HepG2 (cell line): ENCODE results near the gene FITM1. TPM values are rescaled to one million over a fixed set of nuclear protein-coding genes. Genes with fewer than 3 reads are reported as not detected.

Experiments
- EP300 ChIP-seq, 3 experiments: sonication (generic) in 1 of 3; formaldehyde crosslinking in 1 of 3; IDR thresholded peaks; 2 replicates each; pipeline versions ENCODE4 v1.5.1 to v1.6.1; 2011 to 2020; ENCODE audit warnings: low read depth in 2 of 3, low read length in 2 of 3, borderline replicate concordance in 1 of 3, improper control_type of control experiment in 1 of 3, mild to moderate bottlenecking in 1 of 3, missing genetic modification reagents in 1 of 3, moderate library complexity in 1 of 3
- MEF2D ChIP-seq: sonication (generic); formaldehyde crosslinking; IDR thresholded peaks from 2 replicates; pipeline ENCODE4 v1.5.1; 2020; ENCODE audit warnings: mild to moderate bottlenecking, missing genetic modification reagents
- NCOR1 ChIP-seq: fragments of 200-600 bp; sonication (generic); IDR thresholded peaks from 2 replicates; pipeline ENCODE4 v1.7.0; 2017; ENCODE audit warnings: antibody characterized with exemption, low read length, borderline replicate concordance
- PHF21A ChIP-seq: sonication (generic); formaldehyde crosslinking; IDR thresholded peaks from 2 replicates; pipeline ENCODE4 v1.5.0; 2020; ENCODE audit warnings: mild to moderate bottlenecking, missing genetic modification reagents
- POLR2A ChIP-seq, 2 experiments: IDR thresholded peaks; 2 replicates each; pipeline ENCODE4 v1.6.1; 2011; ENCODE audit warnings: low read depth in 2 of 2, low read length in 2 of 2, mild to moderate bottlenecking in 1 of 2, moderate library complexity in 1 of 2; ENCODE audit not compliant: insufficient read depth in 1 of 2
- POLR2AphosphoS5 ChIP-seq: IDR thresholded peaks from 2 replicates; pipeline ENCODE4 v1.6.1; 2012; ENCODE audit warnings: low read depth, low read length
- RBFOX2 ChIP-seq: fragments of 200-400 bp; formaldehyde crosslinking; IDR thresholded peaks from 2 replicates; pipeline ENCODE4 v1.6.1; 2017; ENCODE audit warnings: low read depth, mild to moderate bottlenecking, low read length
- SMAD3 ChIP-seq: sonication (generic); formaldehyde crosslinking; IDR thresholded peaks from 2 replicates; pipeline ENCODE4 v1.4.0; 2020; ENCODE audit warnings: missing genetic modification reagents
- ZBTB4 ChIP-seq: sonication (generic); formaldehyde crosslinking; IDR thresholded peaks from 2 replicates; pipeline ENCODE4 v1.4.0; 2020; ENCODE audit warnings: missing genetic modification reagents, mild to moderate bottlenecking, borderline replicate concordance
- ZFP1 ChIP-seq: IDR thresholded peaks from 2 replicates; pipeline ENCODE4 v1.6.1; 2016
- ZNF329 ChIP-seq: sonication (generic); formaldehyde crosslinking; IDR thresholded peaks from 2 replicates; pipeline ENCODE4 v1.9.0; 2021; ENCODE audit warnings: low read depth, mild to moderate bottlenecking, missing genetic modification reagents
- ZNF546 ChIP-seq: sonication (generic); formaldehyde crosslinking; conservative IDR thresholded peaks from 2 replicates; pipeline ENCODE4 v1.8.1; 2023; ENCODE audit warnings: mild to moderate bottlenecking, missing genetic modification reagents
- ZNF552 ChIP-seq: sonication (generic); formaldehyde crosslinking; IDR thresholded peaks from 2 replicates; pipeline ENCODE4 v1.9.0; 2022; ENCODE audit warnings: missing genetic modification reagents, mild to moderate bottlenecking, borderline replicate concordance
- ZNF781 ChIP-seq: sonication (generic); formaldehyde crosslinking; IDR thresholded peaks from 2 replicates; pipeline ENCODE4 v1.5.1; 2020; ENCODE audit warnings: borderline replicate concordance, mild to moderate bottlenecking, missing genetic modification reagents; ENCODE audit errors: not compliant biosample characterization
- polyA plus RNA-seq, 8 experiments: library from polyadenylated mRNA; depleted of rRNA in 3 of 8; stranded (reverse) in 7 of 8; unstranded in 1 of 8; fragments of >200 nt; fragmentation: Illumina TruSeq in 4 of 8; extraction: Trizol in 4 of 8; gene quantifications; 2 replicates each; pipeline versions ENCODE4 v1.2.1 to v1.2.3, GENCODE V29; 2011 to 2016; ENCODE audit warnings: low read depth in 4 of 8, missing spikeins in 1 of 8, mixed read lengths in 1 of 8; ENCODE audit not compliant: insufficient read depth in 1 of 8
- total RNA-seq, 5 experiments: library from RNA; depleted of rRNA; stranded (reverse); fragments of >200 nt; fragmentation: Illumina TruSeq; extraction: Trizol; gene quantifications; 2 replicates each; pipeline ENCODE4 v1.2.3, GENCODE V29; 2016; ENCODE audit warnings: low read depth in 1 of 5
- TF ChIP-seq, protein P1 (sequence below): sonication (generic); formaldehyde crosslinking; IDR thresholded peaks from 2 replicates; pipeline ENCODE4 v1.8.1; 2023; ENCODE audit warnings: mild to moderate bottlenecking, missing genetic modification reagents

The FITM1 gene
- total and polyA plus RNA-seq, 2 of the 13 experiments (the other 11 are each of a cell fraction or from before 2014, with no cell fraction given): 2.7 to 5.8 TPM

DNA sequence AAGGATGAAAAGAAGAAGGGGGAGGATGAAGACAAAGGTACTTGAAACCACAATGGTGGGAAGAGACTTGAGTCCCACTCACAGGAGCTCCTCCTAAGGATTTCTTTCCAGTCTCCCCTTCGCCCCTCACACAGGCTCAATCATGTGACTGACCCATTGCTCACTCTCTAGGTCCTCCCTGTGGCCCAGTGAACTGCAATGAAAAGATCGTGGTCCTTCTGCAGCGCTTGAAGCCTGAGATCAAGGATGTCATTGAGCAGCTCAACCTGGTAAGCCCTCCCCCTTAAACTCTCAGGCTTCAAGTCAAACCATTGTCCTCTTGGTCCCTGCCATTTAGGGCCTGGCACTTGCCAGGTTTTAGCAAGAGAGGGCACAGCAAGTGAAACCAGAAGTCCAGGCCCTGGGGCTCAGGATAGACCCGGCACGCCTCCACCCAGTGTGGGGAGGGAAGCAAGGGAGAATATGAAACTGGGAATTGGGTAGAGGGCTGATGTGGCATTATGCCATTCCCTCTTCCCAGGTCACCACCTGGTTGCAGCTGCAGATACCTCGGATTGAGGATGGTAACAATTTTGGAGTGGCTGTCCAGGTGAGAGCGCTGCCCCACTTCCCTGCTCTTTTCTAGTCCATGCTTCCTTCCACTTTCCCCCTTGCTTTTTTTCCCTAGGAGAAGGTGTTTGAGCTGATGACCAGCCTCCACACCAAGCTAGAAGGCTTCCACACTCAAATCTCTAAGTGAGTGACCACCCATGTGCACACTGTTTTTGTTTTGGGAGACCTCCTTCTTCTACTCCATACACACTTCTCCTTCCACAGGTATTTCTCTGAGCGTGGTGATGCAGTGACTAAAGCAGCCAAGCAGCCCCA lies 7.3 kb downstream of the FITM1 start (continued):
- TF ChIP-seq POLR2A (IDR thresholded peaks at IDR 0.05; ENCODE audit: insufficient read depth in 1 of 2, low read depth in 2 of 2, low read length in 2 of 2): 0 out of 4 replicates have a peak, but pooled peaks of 1 of the 2 experiments have one; percentile 39
- no peak for TF ChIP-seq EP300 (IDR thresholded peaks at IDR 0.05; ENCODE audit: low read depth in 2 of 2, low read length in 2 of 2)
- TF ChIP-seq EP300 (CRISPR knock-in tag; IDR thresholded peaks at IDR 0.05; ENCODE audit: borderline replicate concordance): 0 out of 2 replicates have a peak, but pooled peaks have one; percentile 28
- TF ChIP-seq ZBTB4 (CRISPR knock-in tag): 0 out of 2 replicates have a peak, but pooled peaks have one; percentile 22
- peak; percentile 57 for TF ChIP-seq RBFOX2
- no peak for TF ChIP-seq ZNF329
- TF ChIP-seq ZFP1: no peak
- TF ChIP-seq ZNF781: peak; percentile 30
- TF ChIP-seq, protein P1, sequence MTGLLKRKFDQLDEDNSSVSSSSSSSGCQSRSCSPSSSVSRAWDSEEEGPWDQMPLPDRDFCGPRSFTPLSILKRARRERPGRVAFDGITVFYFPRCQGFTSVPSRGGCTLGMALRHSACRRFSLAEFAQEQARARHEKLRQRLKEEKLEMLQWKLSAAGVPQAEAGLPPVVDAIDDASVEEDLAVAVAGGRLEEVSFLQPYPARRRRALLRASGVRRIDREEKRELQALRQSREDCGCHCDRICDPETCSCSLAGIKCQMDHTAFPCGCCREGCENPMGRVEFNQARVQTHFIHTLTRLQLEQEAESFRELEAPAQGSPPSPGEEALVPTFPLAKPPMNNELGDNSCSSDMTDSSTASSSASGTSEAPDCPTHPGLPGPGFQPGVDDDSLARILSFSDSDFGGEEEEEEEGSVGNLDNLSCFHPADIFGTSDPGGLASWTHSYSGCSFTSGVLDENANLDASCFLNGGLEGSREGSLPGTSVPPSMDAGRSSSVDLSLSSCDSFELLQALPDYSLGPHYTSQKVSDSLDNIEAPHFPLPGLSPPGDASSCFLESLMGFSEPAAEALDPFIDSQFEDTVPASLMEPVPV (CRISPR knock-in tag): 0 out of 2 replicates have a peak, but pooled peaks have one; percentile 27
- peak; percentile 46; the same call in 1 of the 2 replicates for TF ChIP-seq ZNF552 (CRISPR knock-in tag)
- TF ChIP-seq SMAD3 (CRISPR knock-in tag): no peak
- no peak for TF ChIP-seq PHF21A
- peak; percentile 30; the same call in 1 of the 2 replicates for TF ChIP-seq MEF2D (CRISPR knock-in tag)
- TF ChIP-seq POLR2AphosphoS5: peak; percentile 63
- no peak for TF ChIP-seq NCOR1
- 0 out of 2 replicates have a peak, but pooled peaks have one; percentile 41 for TF ChIP-seq ZNF546 (CRISPR knock-in tag)
